Duodenal mucosa (tissue), 2 donors: ENCODE measurements around the gene VPS33B.

ENCODE experiments used
- H3K27ac ChIP-seq: one replicate; pipeline ENCODE4 v1.7.0; 2013; ENCODE audit warnings: low read depth, low read length
- H3K27me3 ChIP-seq, 2 donors: one replicate each; pipeline ENCODE4 v1.7.0; 2013; ENCODE audit warnings: low read length in 2 of 2, control low read depth in 1 of 2; ENCODE audit not compliant: insufficient read depth in 2 of 2, control insufficient read depth in 1 of 2
- H3K36me3 ChIP-seq, 2 donors: one replicate each; pipeline ENCODE4 v1.7.0; 2013; ENCODE audit warnings: low read length in 2 of 2, control low read depth in 1 of 2; ENCODE audit not compliant: insufficient read depth in 2 of 2, control insufficient read depth in 1 of 2
- H3K4me1 ChIP-seq, 2 donors: one replicate each; pipeline ENCODE4 v1.7.0; 2013; ENCODE audit warnings: low read length in 2 of 2, control low read depth in 1 of 2; ENCODE audit not compliant: insufficient read depth in 2 of 2, control insufficient read depth in 1 of 2
- H3K4me3 ChIP-seq, 2 donors: one replicate each; pipeline ENCODE4 v1.7.0; 2013; ENCODE audit warnings: low read length in 2 of 2, low read depth in 1 of 2
- H3K9ac ChIP-seq, 2 donors: one replicate each; pipeline ENCODE4 v1.7.0; 2013; ENCODE audit warnings: low read length in 2 of 2, low read depth in 1 of 2
- H3K9me3 ChIP-seq, 2 donors: one replicate each; pipeline ENCODE4 v1.7.0; 2013; ENCODE audit warnings: low read length in 2 of 2, control low read depth in 1 of 2; ENCODE audit not compliant: control insufficient read depth in 1 of 2

Gene VPS33B

GRCh38 chr15:90954712-90955623, 67.4 kb downstream of the VPS33B start, which contains the start of gene RCCD1:
TSS of gene RCCD1 (plus strand) at chr15:90954884. CDS start at chr15:90956735, 1,851 bp downstream.
- H3K4me3 ChIP-seq, result peak within 1 kb of the TSS; percentile 77 to 81
- peaks cover 9 to 42% of the 10 kb centered on the region in 2 donors for H3K36me3 ChIP-seq
- H3K9me3 ChIP-seq, result no peaks in the 10 kb centered on the region
- peak within 1 kb of the TSS; percentile 91 for H3K27ac ChIP-seq
- H3K4me1 ChIP-seq, result peaks cover 20 to 22% of the 10 kb centered on the region in 2 donors
- no peaks in the 10 kb centered on the region for H3K27me3 ChIP-seq
- H3K9ac ChIP-seq, result peak within 1 kb of the TSS; percentile 74 to 77

GRCh38 chr15:90953947-90954711, 68.3 kb downstream of the VPS33B start:
- peak overlapping the region in 1 of 2 donors; percentile 74 for H3K9ac ChIP-seq

GRCh38 chr15:90952901-90953677, 69.3 kb downstream of the VPS33B start:
- Histone ChIP-seq H3K4me3 (no peak overlapping the region), H3K4me1 (peaks cover 20 to 22% of the 10 kb centered on the region in 2 donors), H3K9me3 (no peaks in the 10 kb centered on the region), H3K27ac (no peak overlapping the region), H3K27me3 (no peaks in the 10 kb centered on the region), H3K9ac (no peak overlapping the region), H3K36me3 (peaks cover 12 to 56% of the 10 kb centered on the region in 2 donors)

More at GRCh38 chr15:90953947-90954711, 68.3 kb downstream of the VPS33B start:
- Histone ChIP-seq H3K36me3 (peaks cover 9 to 48% of the 10 kb centered on the region in 2 donors), H3K4me3 (peak overlapping the region; percentile 77 to 81), H3K27me3 (no peaks in the 10 kb centered on the region), H3K9me3 (no peaks in the 10 kb centered on the region), H3K4me1 (peaks cover 20 to 22% of the 10 kb centered on the region in 2 donors), H3K27ac (no peak overlapping the region)

- Histone ChIP-seq H3K4me1 (peaks cover 5% of the 10 kb centered on the region in 2 donors), H3K9me3 (no peaks in the 10 kb centered on the region), H3K9ac (no peak overlapping the region), H3K4me3 (no peak overlapping the region), H3K27ac (no peak overlapping the region), H3K36me3 (peaks cover 21 to 76% of the 10 kb centered on the region in 2 donors), H3K27me3 (no peaks in the 10 kb centered on the region)
Measured at GRCh38 chr15:90950676-90951075, 71.7 kb downstream of the VPS33B start.

- no peak overlapping the region for H3K9ac ChIP-seq
- no peak overlapping the region for H3K4me3 ChIP-seq
- H3K36me3 ChIP-seq, result peaks cover 22 to 77% of the 10 kb centered on the region in 2 donors
- no peaks in the 10 kb centered on the region for H3K27me3 ChIP-seq
- H3K9me3 ChIP-seq, result no peaks in the 10 kb centered on the region
- H3K4me1 ChIP-seq, result no peaks in the 10 kb centered on the region
- H3K27ac ChIP-seq, result no peak overlapping the region
Measured at GRCh38 chr15:90949979-90950675, 72.3 kb downstream of the VPS33B start.
